GM23338 (cell line): ENCODE results near the gene ANKRD49. TPM values are rescaled to one million over a fixed set of nuclear protein-coding genes. Genes with fewer than 3 reads are reported as not detected.

Experiments
- CREB1 ChIP-seq: fragments of 250-450 bp; sonication (Bioruptor Pico); IDR thresholded peaks from 2 replicates; pipeline ENCODE4 v1.5.0; 2020; ENCODE audit warnings: low read depth, mild to moderate bottlenecking, moderate library complexity
- POLR2AphosphoS5 ChIP-seq: IDR thresholded peaks from 2 replicates; pipeline ENCODE4 v1.6.1; 2016; ENCODE audit warnings: antibody characterized with exemption, low read depth
- REST ChIP-seq: IDR thresholded peaks from one replicate; pipeline ENCODE4 v1.6.1; 2018; ENCODE audit warnings: antibody characterized with exemption; ENCODE audit not compliant: unreplicated experiment
- ZNF331 ChIP-seq: fragments of 250-450 bp; sonication (Bioruptor Pico); IDR thresholded peaks from 2 replicates; pipeline ENCODE4 v1.5.0; 2020; ENCODE audit warnings: low read depth, mild to moderate bottlenecking, moderate library complexity
- ZNF462 ChIP-seq: fragments of 250-450 bp; sonication (Bioruptor Pico); IDR thresholded peaks from 2 replicates; pipeline ENCODE4 v1.5.0; 2020; ENCODE audit warnings: mild to moderate bottlenecking, moderate library complexity
- polyA plus RNA-seq: library from polyadenylated mRNA; unstranded; fragments of >200 nt; fragmentation: Nextera tagmentation; extraction: Ambion mirVana; gene quantifications from 2 replicates; pipeline ENCODE4 v1.2.1, GENCODE V29; 2016
- total RNA-seq: library from RNA; depleted of rRNA; stranded (reverse); fragments of >200 nt; shearing (Covaris generic); gene quantifications from 2 replicates; pipeline ENCODE4 v1.2.3, GENCODE V29; 2014

ANKRD49 gene
- total and polyA plus RNA-seq, 2 experiments from 2014 or later = 16.0 to 35.2 TPM

GRCh38 chr11:94469416-94469815 lies 24.4 kb upstream of the ANKRD49 start (continued):
- TF ChIP-seq REST (no peak), POLR2AphosphoS5 (no peak), ZNF462 (CRISPR knock-in tag) (no peak), ZNF331 (no peak), CREB1 (CRISPR knock-in tag) (no peak)
